HG03175 (cell line): ENCODE measurements around the gene MARK3.
"Not testable (repeated sequence)": the region's sequence is repeated elsewhere in the genome, so short reads cannot be mapped to it uniquely, and the experiment has no call there.

Experiments
- ATAC-seq: cut with Tn5 transposase; IDR thresholded peaks from one replicate; pipeline ENCODE4 v1.9.1; 2021; ENCODE audit warnings: mild to moderate bottlenecking, moderate library complexity; ENCODE audit not compliant: unreplicated experiment

MARK3 gene

DNA sequence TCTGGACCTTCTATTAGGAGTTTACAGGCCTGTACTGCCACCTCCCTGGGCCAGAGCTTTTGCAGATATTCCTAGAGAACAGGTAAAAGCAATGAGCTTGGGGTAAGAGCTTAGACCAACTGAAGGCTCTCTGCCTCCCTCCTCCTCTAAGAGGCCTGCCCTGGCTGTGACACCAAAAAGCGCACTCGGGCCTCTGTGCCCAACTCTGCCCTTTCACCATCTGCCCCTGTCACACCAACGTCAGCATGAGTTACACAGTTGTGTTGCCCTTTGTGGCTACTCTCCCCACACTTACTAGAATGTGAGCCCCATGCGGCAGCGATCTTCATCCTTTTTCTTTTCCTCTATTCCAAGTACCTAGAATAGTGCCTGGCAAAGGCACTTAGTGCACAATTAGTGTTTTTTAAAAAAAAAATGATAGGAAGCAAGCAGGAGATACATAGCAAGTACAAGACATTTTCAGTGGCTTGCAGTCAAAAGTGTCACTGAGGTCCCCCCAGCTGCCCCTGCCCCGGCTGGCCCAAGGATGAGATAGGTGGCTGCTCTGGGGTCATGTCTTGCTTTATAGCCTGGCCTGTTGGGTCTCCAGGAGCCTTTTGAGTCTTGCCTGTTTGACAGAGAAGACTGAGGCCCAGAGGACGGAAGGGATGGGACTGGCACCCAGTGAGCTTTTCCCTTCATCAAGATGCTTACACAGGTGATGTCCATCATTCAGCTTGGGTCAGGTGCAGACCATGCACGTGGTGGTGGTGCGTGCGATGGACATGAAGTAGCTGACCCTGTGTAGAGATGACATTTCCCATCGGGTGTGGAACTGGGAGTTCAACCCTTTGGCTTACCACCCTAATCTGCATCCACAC is 124.9 kb downstream of the MARK3 start:
- ATAC-seq: no peak

DNA sequence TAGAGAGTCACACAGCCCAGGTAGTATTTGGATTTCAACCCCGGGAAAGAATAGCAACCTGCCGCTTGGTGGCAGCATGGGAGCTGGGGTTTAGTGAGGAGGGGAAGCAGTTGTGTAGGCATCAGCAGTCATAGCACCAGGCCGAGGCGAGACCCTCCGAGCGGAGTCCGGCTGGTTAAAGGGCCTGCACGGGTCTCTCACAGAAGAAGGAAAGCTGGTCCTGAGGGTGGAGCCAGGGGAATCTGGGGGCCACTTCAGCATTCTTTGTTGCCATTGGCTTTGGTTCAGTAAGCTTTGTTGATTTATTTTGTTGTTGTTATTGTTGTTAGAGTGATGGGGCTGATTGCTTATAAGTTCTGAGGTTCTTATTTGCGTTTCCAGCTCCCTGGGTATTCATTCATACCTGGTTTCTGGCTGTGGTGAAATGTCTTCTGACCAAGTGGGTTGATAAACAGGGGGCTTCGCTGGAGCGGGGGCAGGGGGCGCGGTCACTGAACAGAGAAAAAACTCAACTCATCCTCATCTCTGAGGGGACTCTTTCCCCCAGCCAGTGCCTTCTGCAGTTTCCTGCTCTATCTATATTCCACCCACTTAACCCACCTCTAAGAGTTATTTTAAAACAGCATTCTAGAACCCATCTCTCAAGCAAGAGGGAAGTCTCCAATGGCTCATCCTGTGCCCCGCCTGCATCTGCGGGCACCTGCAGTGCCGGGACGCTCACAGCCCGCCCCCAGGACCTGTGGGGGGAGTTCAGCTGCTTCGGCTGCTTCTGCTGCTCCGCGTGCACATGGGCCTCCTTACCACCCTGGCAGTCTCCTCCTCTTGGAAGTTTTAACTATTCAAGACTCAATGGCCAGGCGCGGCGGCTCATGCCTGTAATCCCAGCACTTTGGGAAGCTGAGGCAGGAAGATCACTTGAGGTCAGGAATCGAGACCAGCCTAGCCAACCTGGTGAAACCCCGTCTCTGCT is 125.8 kb downstream of the MARK3 start:
- no peak for ATAC-seq

DNA sequence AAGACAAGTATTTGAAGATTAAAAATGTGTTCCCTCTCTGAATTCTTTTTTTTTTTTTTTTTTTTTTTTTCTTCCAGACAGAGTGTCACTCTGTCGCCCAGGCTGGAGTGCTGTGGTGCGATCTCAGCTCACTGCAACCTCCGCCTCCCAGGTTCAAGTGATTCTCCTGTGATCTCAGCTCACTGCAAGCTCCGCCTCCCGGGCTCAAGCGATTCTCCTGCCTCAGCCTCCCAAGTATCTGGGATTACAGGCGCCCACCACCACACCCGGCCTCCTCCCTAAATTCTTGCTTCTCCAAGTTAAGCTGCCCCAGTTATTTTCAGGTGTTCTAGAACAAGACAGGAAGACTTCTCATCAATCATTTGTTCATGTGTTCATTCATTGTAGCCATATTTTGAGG is 127.0 kb downstream of the MARK3 start:
- not testable (repeated sequence) for ATAC-seq

DNA sequence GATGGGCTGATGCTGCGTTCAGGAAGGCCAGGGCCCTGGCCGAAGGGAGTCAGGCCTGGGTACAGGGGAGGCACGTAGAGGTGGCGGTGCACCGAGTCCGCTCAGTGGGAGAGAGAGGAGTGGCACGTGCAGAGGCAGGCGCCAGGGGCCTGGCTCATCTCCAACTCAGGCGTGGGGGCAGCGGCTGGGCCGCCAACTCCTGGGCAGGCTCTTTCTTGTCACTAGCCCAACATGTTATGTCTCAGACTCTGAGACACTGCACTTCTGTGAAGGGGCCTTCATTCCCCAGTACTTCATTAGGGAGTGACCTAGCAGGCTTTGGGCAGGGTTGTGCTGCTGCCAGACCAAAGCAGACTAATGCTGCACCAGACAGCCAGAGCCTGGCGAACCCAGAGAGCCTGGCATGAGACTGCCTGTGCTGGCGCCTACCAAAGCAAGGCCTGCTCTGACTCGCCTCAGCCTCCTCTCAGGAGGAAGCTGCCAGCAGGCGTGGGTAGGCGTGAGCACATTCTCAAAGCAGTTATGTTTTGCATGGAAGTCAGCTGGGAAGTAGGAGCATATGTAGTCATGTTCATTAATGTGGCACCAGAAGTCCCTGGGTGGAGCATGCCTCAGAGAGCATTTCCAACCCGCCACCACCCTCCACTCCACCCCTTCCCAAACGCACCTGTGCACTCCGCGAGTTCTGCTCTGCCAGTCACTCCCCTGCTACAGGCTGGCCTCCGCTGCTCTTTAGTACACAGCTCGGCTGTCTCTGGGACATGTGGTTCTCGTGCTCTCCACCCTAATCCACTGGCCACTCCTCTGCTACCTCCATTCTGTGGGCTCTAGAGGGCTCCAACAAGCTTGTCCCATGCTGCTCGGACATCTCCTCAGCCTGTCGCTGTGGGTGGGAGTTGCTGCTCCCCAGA is 127.7 kb downstream of the MARK3 start:
- ATAC-seq: no peak

DNA sequence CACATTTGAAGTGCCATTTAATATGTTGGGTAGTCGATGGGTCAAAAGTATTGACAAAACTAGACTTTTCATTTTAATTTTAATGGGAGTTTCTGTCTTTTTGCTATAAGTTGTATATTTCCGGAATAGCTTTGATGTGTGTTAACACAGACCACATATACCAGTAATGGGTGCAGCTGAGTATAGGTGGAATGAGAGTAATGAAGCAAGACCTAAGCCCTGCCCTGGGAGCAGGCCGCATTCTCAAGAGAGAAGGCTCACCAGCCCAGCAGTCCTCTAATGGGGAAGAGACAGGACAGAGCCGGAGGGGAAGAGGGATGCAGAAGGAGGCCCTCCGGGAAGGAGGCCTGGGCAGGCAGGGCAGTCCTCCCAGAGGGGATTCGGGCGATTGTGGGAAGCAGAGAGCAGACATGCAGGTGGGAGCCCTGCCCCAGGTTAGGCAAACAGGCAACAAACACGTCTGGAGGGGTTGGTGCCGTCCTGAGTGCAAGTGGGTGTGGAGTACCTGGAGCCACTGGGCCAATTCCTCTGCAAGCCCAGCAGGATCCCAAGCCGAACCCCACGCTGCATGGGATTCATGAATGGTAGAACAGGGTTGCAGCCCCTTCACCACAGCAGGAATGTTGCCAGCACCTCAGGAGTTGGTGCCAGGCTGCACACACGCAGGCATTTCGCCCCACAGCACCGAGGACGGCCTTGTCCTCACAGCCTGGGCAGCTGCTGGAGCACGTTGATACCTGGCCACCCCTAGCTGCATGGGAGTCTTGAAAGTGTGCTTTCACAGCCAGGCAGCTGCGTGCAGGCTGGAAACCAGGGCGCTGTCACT is 129.6 kb downstream of the MARK3 start:
- no peak for ATAC-seq

DNA sequence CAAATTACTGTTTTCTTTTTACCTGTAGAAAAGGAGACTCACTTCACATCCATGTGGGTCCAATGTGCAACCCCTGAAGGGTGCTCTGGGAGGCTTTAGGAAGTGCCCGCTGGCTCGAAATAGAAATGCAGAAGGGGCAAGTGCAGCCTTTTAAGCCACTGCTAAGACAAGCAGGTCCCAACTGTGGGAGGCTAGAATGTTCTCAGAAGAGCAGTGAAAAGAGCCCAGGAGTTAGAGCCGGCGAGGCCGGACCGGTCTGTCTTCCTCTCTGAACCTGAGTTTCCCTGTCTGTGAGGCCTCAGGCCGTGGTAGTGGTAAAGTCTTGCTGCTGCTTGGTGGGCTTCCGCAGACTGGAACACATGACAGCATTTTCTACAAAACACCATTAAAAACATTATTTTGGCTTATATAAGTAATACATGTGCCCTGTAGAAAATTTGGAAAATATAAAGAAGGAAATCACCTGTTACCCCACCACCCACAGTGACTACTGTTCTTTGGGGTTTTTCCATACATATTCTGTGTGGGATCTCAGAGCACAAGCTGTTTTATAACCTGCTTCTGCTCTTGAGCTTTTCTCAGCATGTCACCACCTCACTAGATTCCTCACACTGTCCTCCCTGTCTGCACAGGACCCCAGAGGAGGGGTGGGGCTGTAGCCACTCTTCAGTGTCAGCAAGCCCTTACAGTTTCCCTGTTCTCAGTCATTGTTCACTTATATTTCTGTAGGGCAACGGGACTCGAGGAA is 131.4 kb downstream of the MARK3 start:
- no peak for ATAC-seq

DNA sequence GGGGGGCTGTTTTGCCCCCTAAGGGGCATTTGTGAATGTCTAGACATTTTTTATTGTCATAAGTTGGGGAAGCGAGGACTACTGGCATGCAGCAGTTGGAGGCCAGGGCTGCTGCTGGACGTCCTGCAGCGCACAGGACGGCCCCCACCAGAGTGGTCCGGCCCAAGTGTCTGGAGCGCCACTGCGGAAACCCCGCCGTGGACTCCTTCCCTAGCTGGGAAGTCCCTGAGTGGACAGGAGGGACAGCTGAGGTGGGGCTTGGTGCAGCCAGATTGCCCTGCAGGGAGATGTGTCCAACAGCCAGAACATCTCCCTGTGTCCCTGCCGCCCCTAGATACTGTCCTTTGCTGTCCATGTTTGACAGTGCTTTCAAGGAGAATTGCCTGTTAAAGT is 132.0 kb downstream of the MARK3 start:
- ATAC-seq: no peak

DNA sequence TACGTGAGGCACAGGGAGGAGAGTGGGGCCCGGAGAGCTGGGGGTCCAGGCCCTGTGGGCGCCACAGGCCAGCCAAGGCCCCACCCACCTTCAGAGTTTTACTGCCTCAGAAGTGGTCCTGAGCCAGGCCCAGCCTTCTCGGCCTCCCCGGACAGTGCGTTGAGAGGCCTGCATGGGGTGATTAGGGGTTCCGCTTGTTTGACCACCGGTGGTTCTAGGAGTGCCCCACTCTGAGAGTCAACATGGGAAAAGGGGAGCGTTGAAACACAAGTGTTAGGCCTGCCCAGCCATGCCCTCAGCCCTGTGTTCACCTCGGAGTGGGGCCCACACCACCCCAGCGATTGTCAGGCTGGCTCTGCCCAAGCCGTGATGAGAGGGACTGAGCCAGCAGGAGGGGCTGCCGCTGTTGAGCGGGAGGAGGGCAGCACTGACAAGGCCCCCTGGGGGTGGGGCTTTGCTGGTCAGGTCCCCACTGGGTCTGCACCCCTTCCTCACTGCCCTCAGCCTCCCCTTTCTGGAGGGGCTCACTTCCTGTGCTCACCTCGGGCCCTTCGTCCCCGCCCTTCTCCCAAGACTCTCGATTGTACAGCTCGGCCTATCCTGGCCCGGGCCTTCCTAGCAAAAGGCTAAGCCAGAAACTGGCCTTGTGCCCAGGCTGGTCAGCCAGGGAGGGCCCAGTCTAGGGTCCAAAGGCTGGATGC is 132.7 kb downstream of the MARK3 start:
- ATAC-seq: no peak

DNA sequence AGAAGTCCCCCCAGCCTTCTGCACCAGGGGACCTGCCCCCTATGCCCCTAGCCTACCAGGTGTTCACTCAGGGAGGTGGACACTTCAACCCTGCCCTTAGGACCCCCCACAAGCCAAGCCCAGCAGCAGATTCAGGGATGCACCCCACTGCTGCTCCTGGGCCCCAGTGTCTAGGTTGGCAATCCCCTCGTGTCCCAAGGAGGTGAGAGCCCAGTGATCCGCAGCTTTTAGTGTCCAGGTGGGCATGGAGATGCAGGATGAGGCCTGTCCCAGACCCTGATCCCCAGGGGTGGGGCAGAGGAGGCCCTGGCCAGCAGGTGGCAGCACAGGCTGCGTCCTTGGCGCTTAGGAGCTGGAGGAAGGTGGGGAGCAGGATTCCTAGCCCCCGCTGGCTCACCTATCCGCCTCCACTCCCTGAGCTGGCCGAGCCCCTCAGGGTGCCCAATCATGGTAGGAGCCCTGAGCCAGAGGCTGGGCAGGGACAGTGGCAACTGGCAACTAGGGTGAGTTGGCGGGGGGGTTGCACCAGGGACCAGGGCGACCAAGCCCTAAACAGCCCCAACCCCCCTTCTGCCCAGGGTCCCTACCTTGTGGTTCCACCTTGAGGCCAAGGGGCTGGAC is 133.3 kb downstream of the MARK3 start:
- ATAC-seq: no peak

DNA sequence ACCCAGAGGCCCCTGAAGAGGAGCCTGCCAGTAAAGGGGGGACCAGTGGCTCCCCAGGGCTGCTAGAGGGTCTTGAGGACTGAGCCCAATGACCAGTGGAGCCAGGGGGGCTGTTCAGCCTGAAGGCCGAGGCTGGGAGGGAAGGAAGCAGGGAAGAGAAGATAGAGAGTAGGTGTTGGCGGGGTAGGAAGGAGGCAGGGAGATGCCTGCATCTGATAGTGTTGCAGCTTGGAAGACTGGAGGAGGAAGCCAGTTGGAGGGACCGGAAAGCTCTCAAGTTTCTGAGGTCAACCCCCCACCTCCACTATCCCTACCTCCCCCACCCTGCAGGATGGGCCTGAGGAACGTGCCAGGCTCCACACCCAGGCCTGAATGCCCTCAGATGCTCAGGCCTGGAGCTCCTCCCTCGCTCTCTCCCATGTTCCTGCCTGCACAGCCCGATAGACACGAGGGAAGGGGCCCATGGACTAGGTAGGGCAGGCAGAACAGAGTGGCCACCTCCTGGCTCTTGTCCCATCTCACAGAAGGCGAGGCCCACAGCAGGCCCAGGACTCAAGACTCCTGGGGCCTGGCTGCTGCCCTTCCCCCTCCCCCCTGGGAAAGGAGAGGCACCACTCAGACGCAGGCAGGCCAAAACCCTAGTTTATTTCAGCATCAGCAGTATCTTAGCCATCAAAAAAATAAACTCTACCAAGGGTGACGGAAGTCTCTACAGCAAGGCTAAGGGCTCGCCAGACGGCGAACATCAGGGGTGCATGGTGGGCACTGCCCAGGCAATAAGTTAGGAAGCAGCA is 134.0 kb downstream of the MARK3 start:
- ATAC-seq: no peak

DNA sequence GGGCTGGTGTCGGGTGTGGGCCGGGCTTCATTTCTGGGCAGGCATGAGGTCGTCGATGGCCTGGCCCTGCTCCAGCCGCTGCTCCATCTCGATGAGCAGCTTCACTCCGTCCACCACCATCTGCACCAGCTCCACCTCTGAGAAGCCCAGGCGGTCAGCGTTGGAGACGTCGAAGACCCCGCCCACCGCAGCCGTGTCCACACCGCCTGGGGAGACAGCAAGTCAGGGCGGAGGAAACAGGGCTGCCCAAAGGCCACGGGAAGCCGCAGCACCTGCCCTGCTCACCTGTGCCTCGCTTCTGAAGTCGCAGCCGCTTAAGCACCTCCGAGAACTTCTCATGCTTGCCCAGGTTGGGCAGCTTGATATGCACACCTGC is 134.6 kb downstream of the MARK3 start:
- ATAC-seq: no peak

DNA sequence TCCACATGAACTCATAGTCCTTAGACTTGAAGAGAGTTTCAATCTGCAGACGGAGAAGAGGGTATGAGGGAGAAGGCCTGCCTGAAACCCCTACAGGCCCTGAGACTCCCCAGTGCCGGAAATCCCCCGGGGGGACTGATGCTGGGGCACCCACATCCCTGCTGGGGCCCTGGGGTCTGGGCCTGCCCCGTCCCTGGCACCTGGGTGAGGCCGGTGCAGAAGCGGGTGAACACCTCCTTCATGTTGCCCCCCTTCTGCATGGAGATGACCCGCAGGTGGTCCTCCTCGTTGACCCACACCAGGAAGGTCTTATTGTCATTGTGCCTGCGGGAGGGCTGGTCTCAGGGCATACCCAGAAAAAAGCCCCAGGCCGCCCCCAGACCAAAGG is 135.0 kb downstream of the MARK3 start:
- ATAC-seq: no peak

DNA sequence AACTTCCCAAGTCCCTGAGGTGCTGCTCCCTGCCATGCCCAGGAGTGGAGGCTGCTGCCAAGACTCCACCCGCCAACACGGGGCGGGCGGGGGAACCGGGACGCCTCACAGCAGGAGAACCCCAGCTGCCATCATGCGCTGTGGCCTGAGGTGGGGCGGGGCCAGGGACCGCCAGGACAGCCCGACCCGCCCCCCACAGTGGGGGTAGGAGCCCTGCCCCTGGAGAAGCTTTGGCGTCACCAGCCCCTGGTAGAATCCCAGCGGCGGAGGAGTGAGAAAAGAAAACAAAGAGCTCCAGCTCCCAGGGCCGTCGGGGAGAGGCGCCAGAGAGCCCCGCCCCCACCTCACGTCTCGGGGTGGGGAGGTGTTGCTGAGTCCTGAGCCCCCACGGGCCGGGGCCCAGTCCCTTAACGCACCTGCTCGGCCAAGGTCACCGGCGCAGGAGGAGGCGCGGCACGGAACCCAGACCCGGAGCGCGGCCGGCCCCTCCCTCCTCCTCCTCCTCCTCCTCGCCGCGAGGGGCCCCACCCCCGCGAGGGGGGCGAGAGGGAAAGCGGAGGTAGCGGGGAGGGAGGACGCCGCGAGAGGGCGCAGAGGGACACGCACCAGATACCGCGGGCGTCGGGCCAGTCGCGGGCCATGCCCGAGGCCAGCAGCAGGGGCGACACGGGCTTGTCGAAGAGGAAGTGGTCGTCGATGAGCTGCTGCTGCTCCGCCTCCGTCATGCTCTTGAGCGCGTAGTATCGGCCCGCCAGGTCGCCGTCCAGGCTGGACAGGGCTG is 135.6 kb downstream of the MARK3 start:
- ATAC-seq: peak; percentile 35

DNA sequence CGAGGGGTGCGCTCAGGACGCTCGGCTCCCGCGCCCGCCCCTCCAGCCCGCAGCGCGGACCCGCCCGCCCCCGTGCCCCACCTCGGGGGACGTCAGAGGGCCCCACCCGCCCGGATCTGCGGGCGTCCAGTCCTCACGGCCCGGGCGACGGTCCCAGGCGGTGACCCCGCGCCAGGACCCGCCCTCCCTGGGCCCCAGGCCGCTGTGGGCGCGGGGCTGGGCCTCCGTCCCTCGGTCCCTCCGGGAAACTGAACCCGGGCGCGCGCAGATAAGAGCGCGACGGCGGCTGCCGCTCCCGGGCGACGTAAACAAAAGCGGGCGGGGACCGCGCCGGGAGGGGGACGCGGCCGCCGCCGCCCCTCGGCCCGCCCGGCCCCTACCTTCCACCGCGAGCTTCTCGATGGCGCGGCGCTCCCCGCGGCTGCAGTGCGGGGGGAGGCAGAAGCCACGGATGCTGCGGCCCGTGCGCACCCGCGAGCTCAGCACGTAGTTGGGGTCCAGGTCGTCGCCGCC is 136.3 kb downstream of the MARK3 start:
- ATAC-seq: peak; percentile 13

DNA sequence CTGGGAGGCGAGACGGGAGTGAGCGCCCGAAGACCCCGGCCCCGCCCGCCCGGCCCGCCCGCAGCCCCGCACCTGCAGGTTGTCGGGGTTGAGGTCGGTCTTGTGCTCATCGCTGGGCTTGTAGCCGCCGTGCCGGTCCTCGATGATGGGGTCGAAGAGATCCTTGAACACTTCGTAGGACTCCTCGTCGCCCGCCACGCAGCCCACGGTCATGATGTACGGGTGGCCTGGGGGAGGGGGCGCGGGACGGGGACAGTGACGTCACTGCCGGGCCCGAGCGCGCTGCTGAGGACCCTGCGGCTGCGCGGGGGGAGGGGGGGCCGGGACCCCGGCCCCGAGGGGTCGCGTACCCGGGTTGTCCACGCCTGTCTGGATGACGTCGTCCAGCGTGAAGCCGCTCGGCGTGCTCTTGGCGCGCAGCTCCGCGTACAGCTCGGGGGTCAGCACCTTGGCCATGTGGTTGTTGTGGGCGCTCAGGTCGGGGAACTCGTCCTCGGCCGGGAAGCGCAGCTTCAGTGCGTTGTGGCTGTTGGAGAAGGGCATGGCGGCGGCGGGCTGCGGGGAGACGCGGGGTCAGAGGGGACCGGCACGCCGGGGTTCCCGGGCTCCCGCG is 136.8 kb downstream of the MARK3 start:
- peak; percentile 9 for ATAC-seq
